ENCODE data around the gene SERINC4. TPM values are rescaled to one million over a fixed set of nuclear protein-coding genes. Genes with fewer than 3 reads are reported as not detected.

Gene SERINC4
- total and polyA plus RNA-seq, 9 of the 15 experiments (the other 6 are each of a cell fraction or from before 2014, with no cell fraction given): 0.14 to 0.86 (median 0.18) TPM; not detected in 2

- TF ChIP-seq NFE2 (IDR thresholded peaks at IDR 0.05; ENCODE audit: low read depth): no peak
- no peak for TF ChIP-seq SRSF1 (IDR thresholded peaks at IDR 0.05; ENCODE audit: low read depth, low read length)
- TF ChIP-seq ZBTB40 (IDR thresholded peaks at IDR 0.05): peak; percentile 90
- TF ChIP-seq ZBTB40 (CRISPR knock-in tag; IDR thresholded peaks at IDR 0.05): no peak
- TF ChIP-seq ASH1L (IDR thresholded peaks at IDR 0.05; ENCODE audit: borderline replicate concordance, low read depth, partially characterized antibody): peak; percentile 45
- no peak for TF ChIP-seq MECOM (CRISPR knock-in tag; IDR thresholded peaks at IDR 0.05)
- peak; percentile 28 to 81 for TF ChIP-seq AFF1 (IDR thresholded peaks at IDR 0.05; ENCODE audit: low read depth in 1 of 2, partially characterized antibody in 2 of 2)
- no peak for TF ChIP-seq NR4A1 (CRISPR knock-in tag; IDR thresholded peaks at IDR 0.05)
- TF ChIP-seq NR4A1 (tag; IDR thresholded peaks at IDR 0.05): no peak
- no peak for TF ChIP-seq ZNF3 (CRISPR knock-in tag; IDR thresholded peaks at IDR 0.05)
- peak; percentile 59; the same call in 1 of the 2 replicates for TF ChIP-seq DMBX1 (CRISPR knock-in tag; IDR thresholded peaks at IDR 0.05; ENCODE audit: borderline replicate concordance)
- no peak for TF ChIP-seq FOXM1 (IDR thresholded peaks at IDR 0.05; ENCODE audit: low read depth)
- no peak for TF ChIP-seq FOXM1 (CRISPR knock-in tag; IDR thresholded peaks at IDR 0.05; ENCODE audit: low read depth)
- TF ChIP-seq COPS2 (conservative IDR thresholded peaks at IDR 0.05): no peak
- no peak for TF ChIP-seq ZNF586 (CRISPR knock-in tag; conservative IDR thresholded peaks at IDR 0.05)
Observed at GRCh38 chr15:43824302-43825246, 24.6 kb upstream of the SERINC4 start, which contains the start of gene MFAP1 (continued).
